ENCODE results near the gene TK2.

The TK2 gene

GRCh38 chr16:66462912-66463311 lies 87.0 kb downstream of the TK2 start:
- no peak overlapping the region for H3K4me2 ChIP-seq
- peaks cover 9% of the 10 kb centered on the region for H3K4me1 ChIP-seq
- H3K27ac ChIP-seq = no peak overlapping the region
- no peaks in the 10 kb centered on the region for H4K20me1 ChIP-seq
- TF ChIP-seq Cebpa-rat (IDR thresholded peaks at IDR 0.05) = no peak
- H3K9ac ChIP-seq = no peak overlapping the region
- no peaks in the 10 kb centered on the region for H3K36me3 ChIP-seq
- peaks cover 3% of the 10 kb centered on the region; the same call in 1 of the 2 replicates for H3K27me3 ChIP-seq
- peaks cover 11% of the 10 kb centered on the region; the same call in 1 of the 2 replicates for H3K9me3 ChIP-seq
- no peak overlapping the region for H3K4me3 ChIP-seq

- Histone ChIP-seq H3K27ac (no peak overlapping the region), H3K9ac (no peak overlapping the region), H3K4me3 (no peak overlapping the region), H4K20me1 (no peaks in the 10 kb centered on the region), H3K4me2 (no peak overlapping the region), H3K27me3 (peaks cover 3% of the 10 kb centered on the region; the same call in 1 of the 2 replicates), H3K9me3 (no peaks in the 10 kb centered on the region), H3K36me3 (no peaks in the 10 kb centered on the region), H3K4me1 (peaks cover 9% of the 10 kb centered on the region)
- TF ChIP-seq Cebpa-rat (IDR thresholded peaks at IDR 0.05) = no peak
These were observed 89.2 kb downstream of the TK2 start for GRCh38 chr16:66460703-66461102.

GRCh38 chr16:66459878-66460277 lies 90.0 kb downstream of the TK2 start:
- H3K9me3 ChIP-seq = no peaks in the 10 kb centered on the region
- H3K4me2 ChIP-seq = no peak overlapping the region
- H3K36me3 ChIP-seq = no peaks in the 10 kb centered on the region
- no peaks in the 10 kb centered on the region for H4K20me1 ChIP-seq
- H3K27me3 ChIP-seq = peaks cover 3% of the 10 kb centered on the region; the same call in 1 of the 2 replicates
- H3K9ac ChIP-seq = no peak overlapping the region
- H3K27ac ChIP-seq = no peak overlapping the region
- peaks cover 9% of the 10 kb centered on the region for H3K4me1 ChIP-seq
- no peak overlapping the region for H3K4me3 ChIP-seq
- no peak for TF ChIP-seq Cebpa-rat (IDR thresholded peaks at IDR 0.05)

GRCh38 chr16:66458853-66459252 lies 91.1 kb downstream of the TK2 start:
- H3K9ac ChIP-seq = no peak overlapping the region
- peaks cover 2% of the 10 kb centered on the region for H3K4me1 ChIP-seq
- no peak for TF ChIP-seq Cebpa-rat (IDR thresholded peaks at IDR 0.05)
- no peak overlapping the region for H3K27ac ChIP-seq
- no peak overlapping the region for H3K4me3 ChIP-seq
- H3K9me3 ChIP-seq = no peaks in the 10 kb centered on the region
- no peak overlapping the region for H3K4me2 ChIP-seq
- H3K36me3 ChIP-seq = no peaks in the 10 kb centered on the region
- no peaks in the 10 kb centered on the region; the same call in 1 of the 2 replicates for H3K27me3 ChIP-seq
- H4K20me1 ChIP-seq = no peaks in the 10 kb centered on the region

GRCh38 chr16:66458292-66458691 lies 91.6 kb downstream of the TK2 start:
- no peaks in the 10 kb centered on the region for H3K36me3 ChIP-seq
- H4K20me1 ChIP-seq = no peaks in the 10 kb centered on the region
- H3K27me3 ChIP-seq = no peaks in the 10 kb centered on the region
- no peak overlapping the region for H3K9ac ChIP-seq
- H3K4me2 ChIP-seq = no peak overlapping the region
- no peaks in the 10 kb centered on the region for H3K9me3 ChIP-seq
- H3K4me3 ChIP-seq = no peak overlapping the region
- no peak overlapping the region for H3K27ac ChIP-seq
- TF ChIP-seq Cebpa-rat (IDR thresholded peaks at IDR 0.05) = no peak
- H3K4me1 ChIP-seq = no peaks in the 10 kb centered on the region
